WTC11 (cell line): ENCODE data around the gene RPL18. TPM values are rescaled to one million over a fixed set of nuclear protein-coding genes. Genes with fewer than 3 reads are reported as not detected.

ENCODE experiments used
- ATF1 ChIP-seq: sonication (generic); formaldehyde crosslinking; IDR thresholded peaks from 2 replicates; pipeline ENCODE4 v1.8.1; 2023; ENCODE audit warnings: mild to moderate bottlenecking, moderate library complexity, missing genetic modification reagents
- CREB1 ChIP-seq: sonication (generic); formaldehyde crosslinking; IDR thresholded peaks from 2 replicates; pipeline ENCODE4 v1.8.0; 2023; ENCODE audit warnings: mild to moderate bottlenecking, missing genetic modification reagents
- CREM ChIP-seq: sonication (generic); formaldehyde crosslinking; IDR thresholded peaks from 2 replicates; pipeline ENCODE4 v1.8.1; 2022; ENCODE audit warnings: mild to moderate bottlenecking, missing genetic modification reagents, moderate library complexity
- EMX1 ChIP-seq: fragments of 250-450 bp; sonication (Bioruptor Pico); IDR thresholded peaks from 2 replicates; pipeline ENCODE4 v1.8.0; 2021; ENCODE audit warnings: mild to moderate bottlenecking
- GTF2I ChIP-seq: fragments of 250-450 bp; sonication (Bioruptor Pico); conservative IDR thresholded peaks from 2 replicates; pipeline ENCODE4 v1.4.0; 2021; ENCODE audit warnings: mild to moderate bottlenecking
- KAT7 ChIP-seq: sonication (generic); formaldehyde crosslinking; IDR thresholded peaks from 2 replicates; pipeline ENCODE4 v1.8.1; 2023; ENCODE audit warnings: missing genetic modification reagents, mild to moderate bottlenecking, borderline replicate concordance
- NR1H2 ChIP-seq: sonication (generic); formaldehyde crosslinking; IDR thresholded peaks from 2 replicates; pipeline ENCODE4 v1.9.0; 2021; ENCODE audit warnings: mild to moderate bottlenecking, moderate library complexity, missing genetic modification reagents
- NR3C1 ChIP-seq: sonication (generic); formaldehyde crosslinking; conservative IDR thresholded peaks from 2 replicates; pipeline ENCODE4 v1.8.1; 2023; ENCODE audit warnings: low read depth, mild to moderate bottlenecking, missing genetic modification reagents
- PRDM15 ChIP-seq: sonication (generic); formaldehyde crosslinking; IDR thresholded peaks from 2 replicates; pipeline ENCODE4 v1.8.0; 2022; ENCODE audit warnings: missing genetic modification reagents
- PREB ChIP-seq: sonication (generic); formaldehyde crosslinking; IDR thresholded peaks from 2 replicates; pipeline ENCODE4 v1.8.1; 2022; ENCODE audit warnings: mild to moderate bottlenecking, missing genetic modification reagents, moderate library complexity, borderline replicate concordance
- RELA ChIP-seq: sonication (generic); formaldehyde crosslinking; IDR thresholded peaks from 2 replicates; pipeline ENCODE4 v1.8.1; 2022; ENCODE audit warnings: missing genetic modification reagents, mild to moderate bottlenecking, borderline replicate concordance
- SMAD3 ChIP-seq: sonication (generic); formaldehyde crosslinking; IDR thresholded peaks from 2 replicates; pipeline ENCODE4 v1.8.0; 2022; ENCODE audit warnings: missing genetic modification reagents, mild to moderate bottlenecking, borderline replicate concordance
- TEAD1 ChIP-seq: sonication (generic); formaldehyde crosslinking; IDR thresholded peaks from 2 replicates; pipeline ENCODE4 v1.8.0; 2022; ENCODE audit warnings: mild to moderate bottlenecking, missing genetic modification reagents
- ZNF425 ChIP-seq: fragments of 250-450 bp; sonication (Bioruptor Pico); conservative IDR thresholded peaks from 2 replicates; pipeline ENCODE4 v1.9.0; 2021; ENCODE audit warnings: mild to moderate bottlenecking
- ZNF532 ChIP-seq: fragments of 250-450 bp; sonication (Bioruptor Pico); IDR thresholded peaks from 2 replicates; pipeline ENCODE4 v1.9.0; 2021; ENCODE audit warnings: mild to moderate bottlenecking, borderline replicate concordance
- ZNF671 ChIP-seq: fragments of 250-450 bp; sonication (Bioruptor Pico); IDR thresholded peaks from 2 replicates; pipeline ENCODE4 v1.8.0; 2021; ENCODE audit warnings: mild to moderate bottlenecking
- total RNA-seq: library from RNA; stranded (reverse); gene quantifications from 3 replicates; pipeline ENCODE4 v1.2.3, GENCODE V29; 2021
- TF ChIP-seq, protein P1 (sequence below): sonication (generic); formaldehyde crosslinking; IDR thresholded peaks from 2 replicates; pipeline ENCODE4 v1.8.1; 2023; ENCODE audit warnings: mild to moderate bottlenecking, moderate library complexity, missing genetic modification reagents
- TF ChIP-seq, protein P2 (sequence below): sonication (generic); formaldehyde crosslinking; IDR thresholded peaks from 2 replicates; pipeline ENCODE4 v1.8.1; 2023; ENCODE audit warnings: mild to moderate bottlenecking, missing genetic modification reagents, borderline replicate concordance

RPL18 gene
- total RNA-seq, 1 experiment from 2014 or later = 1,712 TPM

DNA sequence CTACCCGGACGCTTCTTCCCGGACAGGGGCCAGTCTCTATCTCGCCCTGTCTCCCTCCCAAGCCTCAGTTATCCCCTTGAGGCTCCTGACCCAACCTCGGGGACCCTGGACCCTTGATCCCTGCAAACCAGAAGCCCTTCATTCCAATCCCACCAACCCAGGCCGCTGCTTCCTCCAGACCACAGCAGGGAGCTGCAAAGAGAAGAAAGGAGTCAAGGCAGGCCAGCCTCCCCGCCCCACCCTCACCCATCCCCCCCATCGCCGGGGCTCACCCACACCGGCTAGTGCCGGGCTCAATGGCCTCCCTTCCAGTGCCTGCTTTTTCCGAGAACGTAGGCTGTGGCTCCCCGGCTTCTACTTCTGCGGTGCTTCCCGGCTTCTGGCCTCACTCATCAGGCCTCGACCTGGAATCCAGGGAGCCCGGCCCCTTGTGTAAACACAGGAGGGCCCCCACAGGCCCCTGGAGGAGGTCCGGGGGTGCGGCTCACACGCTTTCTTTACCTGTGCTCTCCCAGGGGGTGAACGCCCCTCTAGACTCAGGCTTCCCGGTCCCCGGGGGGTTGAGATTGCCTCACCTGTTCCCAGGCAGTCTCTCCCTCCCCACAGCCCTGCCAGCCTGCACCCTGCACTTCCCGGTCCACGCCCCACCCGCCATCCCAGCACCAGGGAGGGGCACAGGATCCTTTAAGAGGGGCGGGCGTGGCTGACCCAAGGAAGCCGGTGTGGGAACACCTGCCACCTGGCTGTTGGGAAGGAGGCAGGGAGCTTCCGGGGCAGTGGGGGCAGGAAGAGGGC lies 4.3 kb downstream of the RPL18 start, which contains the start of gene FAM83E (continued):
- TF ChIP-seq ZNF532 (CRISPR knock-in tag) (peak; percentile 99), ATF1 (CRISPR knock-in tag) (peak; percentile 81; the same call in 1 of the 2 replicates), PRDM15 (CRISPR knock-in tag) (peak; percentile 95), SMAD3 (no peak), CREM (CRISPR knock-in tag) (0 out of 2 replicates have a peak, but pooled peaks have one; percentile 51), ZNF425 (CRISPR knock-in tag) (peak; percentile 97), EMX1 (CRISPR knock-in tag) (peak; percentile 95), PREB (CRISPR knock-in tag) (no peak), RELA (CRISPR knock-in tag) (no peak), CREB1 (CRISPR knock-in tag) (0 out of 2 replicates have a peak, but pooled peaks have one; percentile 35), KAT7 (CRISPR knock-in tag) (no peak), NR3C1 (no peak; the same call in 1 of the 2 replicates), ZNF671 (peak; percentile 98), TEAD1 (CRISPR knock-in tag) (peak; percentile 38; the same call in 1 of the 2 replicates), NR1H2 (CRISPR knock-in tag) (no peak), GTF2I (CRISPR knock-in tag) (0 out of 2 replicates have a peak, but pooled peaks have one; percentile 19)
- TF ChIP-seq, protein P1, sequence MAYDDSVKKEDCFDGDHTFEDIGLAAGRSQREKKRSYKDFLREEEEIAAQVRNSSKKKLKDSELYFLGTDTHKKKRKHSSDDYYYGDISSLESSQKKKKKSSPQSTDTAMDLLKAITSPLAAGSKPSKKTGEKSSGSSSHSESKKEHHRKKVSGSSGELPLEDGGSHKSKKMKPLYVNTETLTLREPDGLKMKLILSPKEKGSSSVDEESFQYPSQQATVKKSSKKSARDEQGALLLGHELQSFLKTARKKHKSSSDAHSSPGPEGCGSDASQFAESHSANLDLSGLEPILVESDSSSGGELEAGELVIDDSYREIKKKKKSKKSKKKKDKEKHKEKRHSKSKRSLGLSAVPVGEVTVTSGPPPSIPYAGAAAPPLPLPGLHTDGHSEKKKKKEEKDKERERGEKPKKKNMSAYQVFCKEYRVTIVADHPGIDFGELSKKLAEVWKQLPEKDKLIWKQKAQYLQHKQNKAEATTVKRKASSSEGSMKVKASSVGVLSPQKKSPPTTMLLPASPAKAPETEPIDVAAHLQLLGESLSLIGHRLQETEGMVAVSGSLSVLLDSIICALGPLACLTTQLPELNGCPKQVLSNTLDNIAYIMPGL (CRISPR knock-in tag) = 0 out of 2 replicates have a peak, but pooled peaks have one; percentile 29
- TF ChIP-seq, protein P2, sequence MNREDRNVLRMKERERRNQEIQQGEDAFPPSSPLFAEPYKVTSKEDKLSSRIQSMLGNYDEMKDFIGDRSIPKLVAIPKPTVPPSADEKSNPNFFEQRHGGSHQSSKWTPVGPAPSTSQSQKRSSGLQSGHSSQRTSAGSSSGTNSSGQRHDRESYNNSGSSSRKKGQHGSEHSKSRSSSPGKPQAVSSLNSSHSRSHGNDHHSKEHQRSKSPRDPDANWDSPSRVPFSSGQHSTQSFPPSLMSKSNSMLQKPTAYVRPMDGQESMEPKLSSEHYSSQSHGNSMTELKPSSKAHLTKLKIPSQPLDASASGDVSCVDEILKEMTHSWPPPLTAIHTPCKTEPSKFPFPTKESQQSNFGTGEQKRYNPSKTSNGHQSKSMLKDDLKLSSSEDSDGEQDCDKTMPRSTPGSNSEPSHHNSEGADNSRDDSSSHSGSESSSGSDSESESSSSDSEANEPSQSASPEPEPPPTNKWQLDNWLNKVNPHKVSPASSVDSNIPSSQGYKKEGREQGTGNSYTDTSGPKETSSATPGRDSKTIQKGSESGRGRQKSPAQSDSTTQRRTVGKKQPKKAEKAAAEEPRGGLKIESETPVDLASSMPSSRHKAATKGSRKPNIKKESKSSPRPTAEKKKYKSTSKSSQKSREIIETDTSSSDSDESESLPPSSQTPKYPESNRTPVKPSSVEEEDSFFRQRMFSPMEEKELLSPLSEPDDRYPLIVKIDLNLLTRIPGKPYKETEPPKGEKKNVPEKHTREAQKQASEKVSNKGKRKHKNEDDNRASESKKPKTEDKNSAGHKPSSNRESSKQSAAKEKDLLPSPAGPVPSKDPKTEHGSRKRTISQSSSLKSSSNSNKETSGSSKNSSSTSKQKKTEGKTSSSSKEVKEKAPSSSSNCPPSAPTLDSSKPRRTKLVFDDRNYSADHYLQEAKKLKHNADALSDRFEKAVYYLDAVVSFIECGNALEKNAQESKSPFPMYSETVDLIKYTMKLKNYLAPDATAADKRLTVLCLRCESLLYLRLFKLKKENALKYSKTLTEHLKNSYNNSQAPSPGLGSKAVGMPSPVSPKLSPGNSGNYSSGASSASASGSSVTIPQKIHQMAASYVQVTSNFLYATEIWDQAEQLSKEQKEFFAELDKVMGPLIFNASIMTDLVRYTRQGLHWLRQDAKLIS (CRISPR knock-in tag) = peak; percentile 59; the same call in 1 of the 2 replicates
